RPMI7951 (cell line): Measurements from ENCODE around the gene FREM1. TPM values are rescaled to one million over a fixed set of nuclear protein-coding genes. Genes with fewer than 3 reads are reported as not detected.

Source experiments
- DNase-seq: peaks from one replicate; pipeline ENCODE4 v3.0.0-alpha.2; 2012; ENCODE audit warnings: low read depth
- total RNA-seq: library from RNA; depleted of rRNA; stranded (reverse); fragments of >200 nt; shearing (Covaris generic); gene quantifications from 2 replicates; pipeline ENCODE4 v1.2.3, GENCODE V29; 2014

Gene FREM1
- total RNA-seq, 1 experiment from 2014 or later: 0.60 TPM

- DNase-seq: no peak
Observed at GRCh38 chr9:14881006-14881405, 29.2 kb downstream of the FREM1 start.

GRCh38 chr9:14870090-14870489 lies 40.1 kb downstream of the FREM1 start:
- no peak for DNase-seq

- DNase-seq: peak; percentile 10
Observed at GRCh38 chr9:14869671-14870070, 40.6 kb downstream of the FREM1 start.

GRCh38 chr9:14868772-14869583 lies 41.2 kb downstream of the FREM1 start:
- peak; percentile 49 for DNase-seq

GRCh38 chr9:14868418-14868771 lies 41.8 kb downstream of the FREM1 start:
- DNase-seq: no peak

- no peak for DNase-seq
Observed at GRCh38 chr9:14866200-14866749, 44.0 kb downstream of the FREM1 start.

- DNase-seq: no peak
Observed at GRCh38 chr9:14864309-14864708, 45.9 kb downstream of the FREM1 start.

GRCh38 chr9:14863402-14863801 lies 46.8 kb downstream of the FREM1 start:
- no peak for DNase-seq

GRCh38 chr9:14857449-14858305 lies 52.6 kb downstream of the FREM1 start:
- DNase-seq: no peak

GRCh38 chr9:14849851-14850250 lies 60.4 kb downstream of the FREM1 start:
- DNase-seq: no peak

- no peak for DNase-seq
Observed at GRCh38 chr9:14849296-14849695, 60.9 kb downstream of the FREM1 start.

GRCh38 chr9:14846871-14847311 lies 63.3 kb downstream of the FREM1 start:
- no peak for DNase-seq

- DNase-seq: no peak
Observed at GRCh38 chr9:14843163-14843562, 67.1 kb downstream of the FREM1 start.

GRCh38 chr9:14842269-14842668 lies 68.0 kb downstream of the FREM1 start:
- DNase-seq: no peak

- DNase-seq: no peak
Observed at GRCh38 chr9:14838701-14839100, 71.5 kb downstream of the FREM1 start.

GRCh38 chr9:14836885-14837284 lies 73.3 kb downstream of the FREM1 start:
- DNase-seq: no peak

- DNase-seq: no peak
Observed at GRCh38 chr9:14831661-14832060, 78.6 kb downstream of the FREM1 start.

- DNase-seq: no peak
Observed at GRCh38 chr9:14831074-14831473, 79.2 kb downstream of the FREM1 start.

- DNase-seq: no peak
Observed at GRCh38 chr9:14830057-14830456, 80.2 kb downstream of the FREM1 start.

- no peak for DNase-seq
Observed at GRCh38 chr9:14829204-14829603, 81.0 kb downstream of the FREM1 start.

- no peak for DNase-seq
Observed at GRCh38 chr9:14827805-14828204, 82.4 kb downstream of the FREM1 start.

GRCh38 chr9:14824481-14824880 lies 85.7 kb downstream of the FREM1 start:
- DNase-seq: no peak

GRCh38 chr9:14823800-14824199 lies 86.4 kb downstream of the FREM1 start:
- DNase-seq: no peak
